Naive thymus-derived CD4-positive, alpha-beta T cell (primary cell): ENCODE measurements around the gene C3orf33. TPM values are rescaled to one million over a fixed set of nuclear protein-coding genes. Genes with fewer than 3 reads are reported as not detected.

Experiments used
- ATAC-seq: fragments of 150-1000 bp; cut with Tn5 transposase; 2 replicates; pipeline ENCODE4 v1.10.0; 2021; ENCODE audit warnings: mild to moderate bottlenecking, moderate library complexity
- CTCF ChIA-PET: fragments of 350-600 bp; sonication (Branson Sonifier 250); formaldehyde crosslinking; loops from one replicate; lab custom pipeline; 2021; ENCODE audit warnings: antibody characterized with exemption; lab: Charles Lee
- POLR2A ChIA-PET: fragments of 350-600 bp; sonication (Branson Sonifier 250); formaldehyde crosslinking; loops from one replicate; lab custom pipeline; 2021; ENCODE audit warnings: antibody characterized with exemption, inconsistent platforms; lab: Charles Lee
- DNase-seq, 9 donors: peaks; one replicate each; pipeline versions ENCODE4 v3.0.0 to v3.0.0-alpha.2; 2020 to 2022; ENCODE audit warnings: mixed read lengths in 1 of 9
- H3K27ac ChIP-seq: one replicate; pipeline ENCODE4 v1.7.0; 2013; ENCODE audit warnings: mild to moderate bottlenecking, low read depth, low read length, moderate library complexity
- H3K27me3 ChIP-seq, 2 donors: one replicate each; pipeline ENCODE4 v1.7.0; 2013; ENCODE audit warnings: low read length in 2 of 2, mild to moderate bottlenecking in 2 of 2, moderate library complexity in 2 of 2; ENCODE audit not compliant: control insufficient read depth in 2 of 2, insufficient read depth in 2 of 2
- H3K36me3 ChIP-seq, 3 experiments: 1 replicate in 2 of 3; 2 replicates in 1 of 3; pipeline ENCODE4 v1.7.0; 2013; ENCODE audit warnings: low read length in 3 of 3, mild to moderate bottlenecking in 3 of 3, moderate library complexity in 1 of 3; ENCODE audit not compliant: insufficient read depth in 3 of 3, control insufficient read depth in 2 of 3
- H3K4me1 ChIP-seq, 2 donors: one replicate each; pipeline ENCODE4 v1.7.0; 2013; ENCODE audit warnings: low read length in 2 of 2, mild to moderate bottlenecking in 2 of 2, moderate library complexity in 1 of 2; ENCODE audit not compliant: control insufficient read depth in 2 of 2, insufficient read depth in 2 of 2
- H3K4me3 ChIP-seq: 2 replicates; pipeline ENCODE4 v1.7.0; 2013; ENCODE audit warnings: mild to moderate bottlenecking, low read length
- H3K9me3 ChIP-seq, 3 experiments: 1 replicate in 2 of 3; 2 replicates in 1 of 3; pipeline ENCODE4 v1.7.0; 2013; ENCODE audit warnings: low read length in 3 of 3; ENCODE audit not compliant: control insufficient read depth in 2 of 3
- H3K27ac Mint-ChIP-seq, 9 donors: one replicate each; pipeline ENCODE4 v1.8.0; 2020 to 2022; ENCODE audit warnings: mixed read lengths in 9 of 9, mild to moderate bottlenecking in 8 of 9, moderate library complexity in 5 of 9, inconsistent platforms in 2 of 9
- H3K27me3 Mint-ChIP-seq, 5 donors: one replicate each; pipeline ENCODE4 v1.8.0; 2021 to 2022; ENCODE audit warnings: mixed read lengths in 5 of 5, mild to moderate bottlenecking in 1 of 5
- H3K36me3 Mint-ChIP-seq, 5 donors: one replicate each; pipeline ENCODE4 v1.8.0; 2020 to 2022; ENCODE audit warnings: mixed read lengths in 5 of 5, mild to moderate bottlenecking in 3 of 5, inconsistent platforms in 1 of 5
- H3K4me1 Mint-ChIP-seq, 7 donors: one replicate each; pipeline ENCODE4 v1.8.0; 2020 to 2022; ENCODE audit warnings: mixed read lengths in 7 of 7, mild to moderate bottlenecking in 3 of 7, inconsistent platforms in 1 of 7
- H3K4me3 Mint-ChIP-seq, 10 donors: one replicate each; pipeline ENCODE4 v1.8.0; 2020 to 2022; ENCODE audit warnings: mild to moderate bottlenecking in 10 of 10, mixed read lengths in 10 of 10, moderate library complexity in 6 of 10, inconsistent platforms in 2 of 10
- H3K9me3 Mint-ChIP-seq, 11 donors: one replicate each; pipeline ENCODE4 v1.8.0; 2020 to 2022; ENCODE audit warnings: mixed read lengths in 11 of 11, mild to moderate bottlenecking in 4 of 11, inconsistent platforms in 1 of 11, moderate library complexity in 1 of 11
- intact Hi-C, 2 donors: fragments of 100-400 bp; cut with micrococcal nuclease; formaldehyde crosslinking; loops; one replicate each; pipeline ENCODE4 v1.15.1; 2023
- polyA plus RNA-seq, 2 donors: library from polyadenylated mRNA; unstranded; fragments of 300-500 nt; fragmentation: Illumina TruSeq; gene quantifications; one replicate each; pipeline ENCODE4 v1.2.3, GENCODE V29; 2021
- total RNA-seq, 6 experiments: library from RNA in 5 of 6; stranded (reverse) in 5 of 6; gene quantifications; 1 replicate in 5 of 6; 2 replicates in 1 of 6; pipeline ENCODE4 v1.2.3 and lab custom pipeline; 2021 to 2026

The C3orf33 gene
- total and polyA plus RNA-seq, 7 experiments from 2014 or later = 1.1 to 4.6 (median 3.0) TPM

- no peak overlapping the region for H3K4me3 ChIP-seq
- ChIA-PET POLR2A (no interaction called here), CTCF (no interaction called here)
- H3K9me3 Mint-ChIP-seq = peaks cover 0 to 17% (median 7%) of the 10 kb centered on the region in 11 donors
- no peak overlapping the region for H3K4me3 Mint-ChIP-seq
- peaks cover 1 to 60% (median 48%) of the 10 kb centered on the region in 5 donors for H3K36me3 Mint-ChIP-seq
- peaks cover 0 to 13% (median 0%) of the 10 kb centered on the region in 3 experiments for H3K9me3 ChIP-seq
- H3K27me3 ChIP-seq = no peaks in the 10 kb centered on the region
- no peak for ATAC-seq
- H3K27me3 Mint-ChIP-seq = no peaks in the 10 kb centered on the region
- H3K36me3 ChIP-seq = peaks cover 0 to 14% (median 0%) of the 10 kb centered on the region in 3 experiments
- intact Hi-C loops = no loop called here
- no peak overlapping the region for H3K27ac ChIP-seq
- no peak overlapping the region for H3K27ac Mint-ChIP-seq
- H3K4me1 ChIP-seq = no peaks in the 10 kb centered on the region
- DNase-seq = no peak
- H3K4me1 Mint-ChIP-seq = peaks cover 0 to 4% (median 0%) of the 10 kb centered on the region in 7 donors
Observed at GRCh38 chr3:155778462-155778861, 27.6 kb downstream of the C3orf33 start.

DNA sequence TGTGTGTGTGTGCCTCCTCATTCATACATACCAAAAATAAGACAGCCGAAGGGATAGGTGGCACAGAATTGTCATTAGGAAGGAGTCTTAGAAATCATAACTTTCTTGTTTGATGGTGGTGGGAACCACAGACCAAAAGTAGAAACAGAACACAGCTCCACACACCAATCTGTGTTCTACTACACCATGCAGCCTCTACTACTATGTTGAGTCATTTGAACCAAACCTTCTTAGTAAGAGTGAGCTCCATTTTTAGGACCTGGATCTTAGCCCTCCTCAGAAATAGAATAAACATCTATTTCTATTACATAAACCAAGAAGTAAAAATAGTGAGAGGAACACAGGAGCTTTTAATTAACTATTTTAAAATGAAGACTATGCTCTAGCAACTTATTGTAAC lies 33.3 kb downstream of the C3orf33 start:
- no peak overlapping the region for H3K27ac Mint-ChIP-seq
- H3K9me3 Mint-ChIP-seq = peaks cover 0 to 4% (median 0%) of the 10 kb centered on the region in 11 donors
- Histone ChIP-seq H3K4me3 (no peak overlapping the region), H3K4me1 (no peaks in the 10 kb centered on the region), H3K9me3 (no peaks in the 10 kb centered on the region), H3K27me3 (no peaks in the 10 kb centered on the region), H3K36me3 (peaks cover 0 to 14% (median 0%) of the 10 kb centered on the region in 3 experiments), H3K27ac (no peak overlapping the region)
- ChIA-PET POLR2A (no interaction called here), CTCF (no interaction called here)
- no peaks in the 10 kb centered on the region for H3K27me3 Mint-ChIP-seq
- peaks cover 9 to 55% (median 37%) of the 10 kb centered on the region in 5 donors for H3K36me3 Mint-ChIP-seq
- H3K4me3 Mint-ChIP-seq = no peak overlapping the region
- ATAC-seq (no peak), DNase-seq (no peak)
- intact Hi-C loops = no loop called here
- peaks cover 0 to 2% (median 0%) of the 10 kb centered on the region in 7 donors for H3K4me1 Mint-ChIP-seq

DNA sequence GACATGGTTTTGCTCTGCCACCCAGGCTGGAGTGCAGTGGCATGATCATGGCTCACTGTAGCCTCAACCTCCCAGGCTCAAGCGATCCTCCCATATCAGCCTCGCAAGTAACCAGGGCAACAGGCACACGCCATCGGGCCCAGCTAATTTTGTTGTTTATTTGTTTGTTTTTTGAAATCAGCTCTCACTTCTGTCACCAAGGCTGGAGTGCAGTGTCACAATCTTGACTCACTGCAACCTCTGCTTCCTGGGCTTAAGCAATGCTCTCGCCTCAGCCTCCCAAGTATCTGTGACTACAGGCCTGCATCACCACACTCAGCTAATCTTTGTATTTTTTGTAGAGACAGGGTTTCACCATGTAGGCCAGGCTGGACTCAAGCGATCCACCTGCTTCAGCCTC lies 35.0 kb downstream of the C3orf33 start:
- H3K36me3 Mint-ChIP-seq = peaks cover 9 to 56% (median 38%) of the 10 kb centered on the region in 5 donors
- no peak overlapping the region for H3K4me3 Mint-ChIP-seq
- POLR2A ChIA-PET = no interaction called here
- intact Hi-C loops = no loop called here
- no peaks in the 10 kb centered on the region for H3K27me3 Mint-ChIP-seq
- H3K4me1 ChIP-seq = no peaks in the 10 kb centered on the region
- peaks cover 0 to 2% (median 0%) of the 10 kb centered on the region in 7 donors for H3K4me1 Mint-ChIP-seq
- no peaks in the 10 kb centered on the region for H3K27me3 ChIP-seq
- H3K9me3 Mint-ChIP-seq = peaks cover 0 to 4% (median 0%) of the 10 kb centered on the region in 11 donors
- ATAC-seq = no peak
- H3K36me3 ChIP-seq = peaks cover 0 to 17% (median 2%) of the 10 kb centered on the region in 3 experiments
- H3K27ac ChIP-seq = no peak overlapping the region
- DNase-seq = no peak
- H3K27ac Mint-ChIP-seq = peak overlapping the region in 1 of 9 donors; percentile 30
- H3K9me3 ChIP-seq = no peaks in the 10 kb centered on the region
- no peak overlapping the region for H3K4me3 ChIP-seq
- CTCF ChIA-PET = no interaction called here

DNA sequence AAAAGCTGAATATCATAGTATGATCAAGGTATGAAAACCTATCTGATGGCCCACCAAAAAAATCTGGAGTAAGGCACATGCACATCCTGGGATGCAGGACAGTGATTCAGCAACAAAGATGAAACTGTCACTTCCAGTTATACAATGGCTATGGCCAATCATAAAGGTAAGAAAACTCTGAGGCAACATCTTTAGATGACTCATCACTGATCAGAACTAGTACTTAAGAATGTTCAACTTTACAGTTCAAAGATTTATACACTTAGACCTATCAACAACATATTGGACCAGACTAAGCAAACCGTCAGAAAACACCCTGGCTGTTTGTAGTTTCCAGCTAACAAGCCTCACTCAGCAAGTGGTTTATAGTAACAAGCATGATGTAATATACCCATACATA lies 39.9 kb downstream of the C3orf33 start:
- ChIA-PET POLR2A (interaction anchor here (0.6 kb wide), 1 partner anchor 759 kb away, joined by 5 read pairs; no protein-coding TSS in a partner anchor), CTCF (no interaction called here)
- Histone ChIP-seq H3K27me3 (no peaks in the 10 kb centered on the region), H3K27ac (no peak overlapping the region), H3K9me3 (no peaks in the 10 kb centered on the region), H3K36me3 (peaks cover 0 to 14% (median 3%) of the 10 kb centered on the region in 3 experiments), H3K4me1 (no peaks in the 10 kb centered on the region), H3K4me3 (no peak overlapping the region)
- ATAC-seq = no peak
- no peak for DNase-seq
- H3K36me3 Mint-ChIP-seq = peaks cover 10 to 42% (median 24%) of the 10 kb centered on the region in 5 donors
- H3K4me1 Mint-ChIP-seq = no peaks in the 10 kb centered on the region
- peaks cover 0 to 4% (median 0%) of the 10 kb centered on the region in 11 donors for H3K9me3 Mint-ChIP-seq
- H3K4me3 Mint-ChIP-seq = no peak overlapping the region
- intact Hi-C loops = no loop called here
- no peak overlapping the region for H3K27ac Mint-ChIP-seq
- no peaks in the 10 kb centered on the region for H3K27me3 Mint-ChIP-seq

- no peak for ATAC-seq
- peaks cover 2 to 33% (median 24%) of the 10 kb centered on the region in 5 donors for H3K36me3 Mint-ChIP-seq
Observed at GRCh38 chr3:155763870-155764463, 42.1 kb downstream of the C3orf33 start.

DNA sequence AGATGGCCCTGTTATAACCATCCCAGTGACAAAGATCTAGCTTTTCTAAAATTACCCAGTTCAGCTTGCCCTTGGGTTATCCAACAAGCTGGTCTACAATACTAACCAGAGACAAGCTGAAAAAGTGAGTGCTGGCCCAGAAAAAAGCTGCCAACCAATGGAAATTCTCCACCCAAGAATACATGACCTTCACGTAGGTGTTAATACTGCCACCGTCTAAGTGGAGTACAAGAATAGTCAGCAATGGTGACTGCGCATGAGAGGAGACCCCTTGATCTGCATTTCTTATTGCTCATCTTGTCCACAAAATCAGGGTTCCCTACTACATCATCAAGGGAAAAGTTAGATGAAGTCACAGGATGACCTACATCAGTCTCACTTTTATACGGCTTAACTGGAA lies 45.4 kb downstream of the C3orf33 start:
- H3K27me3 Mint-ChIP-seq = no peaks in the 10 kb centered on the region
- H3K4me1 Mint-ChIP-seq = no peaks in the 10 kb centered on the region
- no peak overlapping the region for H3K4me3 Mint-ChIP-seq
- peaks cover 2 to 29% (median 23%) of the 10 kb centered on the region in 5 donors for H3K36me3 Mint-ChIP-seq
- H3K27ac Mint-ChIP-seq = no peak overlapping the region
- Histone ChIP-seq H3K27me3 (no peaks in the 10 kb centered on the region), H3K27ac (no peak overlapping the region), H3K4me3 (no peak overlapping the region), H3K9me3 (no peaks in the 10 kb centered on the region), H3K36me3 (peaks cover 0 to 10% (median 0%) of the 10 kb centered on the region in 3 experiments), H3K4me1 (no peaks in the 10 kb centered on the region)
- ChIA-PET CTCF (no interaction called here), POLR2A (no interaction called here)
- DNase-seq = no peak
- intact Hi-C loops = no loop called here
- no peak for ATAC-seq
- no peaks in the 10 kb centered on the region for H3K9me3 Mint-ChIP-seq

More at GRCh38 chr3:155763870-155764463, 42.1 kb downstream of the C3orf33 start:
- Histone ChIP-seq H3K27ac (no peak overlapping the region), H3K4me3 (no peak overlapping the region), H3K36me3 (peaks cover 0 to 14% (median 3%) of the 10 kb centered on the region in 3 experiments), H3K4me1 (no peaks in the 10 kb centered on the region), H3K27me3 (no peaks in the 10 kb centered on the region), H3K9me3 (no peaks in the 10 kb centered on the region)
- Mint-ChIP-seq H3K27me3 (no peaks in the 10 kb centered on the region), H3K9me3 (peaks cover 0 to 3% (median 0%) of the 10 kb centered on the region in 11 donors), H3K4me1 (no peaks in the 10 kb centered on the region), H3K4me3 (no peak overlapping the region), H3K27ac (no peak overlapping the region)
- CTCF ChIA-PET = no interaction called here
- POLR2A ChIA-PET = no interaction called here
- intact Hi-C loops = no loop called here
- no peak for DNase-seq

GRCh38 chr3:155757577-155757976 lies 48.5 kb downstream of the C3orf33 start:
- H3K4me3 Mint-ChIP-seq = no peak overlapping the region
- no peak for DNase-seq
- POLR2A ChIA-PET = no interaction called here
- H3K27me3 ChIP-seq = no peaks in the 10 kb centered on the region
- no peak for ATAC-seq
- H3K4me1 ChIP-seq = no peaks in the 10 kb centered on the region
- H3K9me3 Mint-ChIP-seq = no peaks in the 10 kb centered on the region
- no peaks in the 10 kb centered on the region for H3K9me3 ChIP-seq
- no peak overlapping the region for H3K4me3 ChIP-seq
- H3K27ac Mint-ChIP-seq = no peak overlapping the region
- peaks cover 0 to 1% (median 0%) of the 10 kb centered on the region in 3 experiments for H3K36me3 ChIP-seq
- H3K36me3 Mint-ChIP-seq = peaks cover 0 to 20% (median 9%) of the 10 kb centered on the region in 5 donors
- no peaks in the 10 kb centered on the region for H3K27me3 Mint-ChIP-seq
- H3K4me1 Mint-ChIP-seq = no peaks in the 10 kb centered on the region
- CTCF ChIA-PET = no interaction called here
- no peak overlapping the region for H3K27ac ChIP-seq
- intact Hi-C loops = no loop called here
